HG02610 (cell line): ENCODE data around the gene CERS6.

ENCODE experiments used
- ATAC-seq: cut with Tn5 transposase; IDR thresholded peaks from one replicate; pipeline ENCODE4 v1.9.1; 2021; ENCODE audit warnings: mild to moderate bottlenecking, moderate library complexity; ENCODE audit not compliant: unreplicated experiment

The CERS6 gene

DNA sequence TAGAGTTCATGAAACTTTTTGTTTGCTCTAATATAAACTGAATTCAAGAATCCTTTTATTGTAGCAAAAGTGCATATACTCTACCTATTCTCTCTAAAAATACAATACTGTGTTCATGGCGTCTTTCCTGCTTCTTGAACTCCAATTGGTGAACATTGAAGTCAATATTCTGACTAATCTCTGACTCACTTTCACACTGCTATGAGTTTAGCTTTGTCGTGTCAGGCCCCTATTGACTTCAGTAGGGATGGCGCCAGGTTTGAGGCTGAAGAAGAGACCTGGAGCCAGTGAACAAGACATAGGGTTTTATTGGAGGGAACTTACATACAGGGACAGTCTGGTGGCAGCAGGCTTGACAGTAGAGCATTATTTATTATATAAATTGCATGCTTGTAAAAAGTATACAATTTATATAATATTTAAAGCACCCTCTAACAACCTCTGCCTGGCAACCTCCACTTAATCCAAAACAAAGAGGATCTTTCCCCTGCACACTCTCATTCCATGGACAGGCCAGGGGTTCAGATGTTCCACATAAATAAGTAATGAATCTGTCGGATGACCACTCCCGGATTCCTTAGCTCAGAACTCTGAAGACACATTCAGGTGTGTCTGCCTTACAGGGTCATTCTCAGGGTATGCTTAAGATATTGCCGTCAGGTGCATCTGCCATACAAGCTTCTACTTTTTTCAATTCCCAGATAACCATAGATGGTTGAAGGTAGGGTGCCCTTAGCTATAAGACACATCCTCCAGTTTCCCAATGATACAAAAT is 141.0 kb downstream of the CERS6 start:
- no peak for ATAC-seq

DNA sequence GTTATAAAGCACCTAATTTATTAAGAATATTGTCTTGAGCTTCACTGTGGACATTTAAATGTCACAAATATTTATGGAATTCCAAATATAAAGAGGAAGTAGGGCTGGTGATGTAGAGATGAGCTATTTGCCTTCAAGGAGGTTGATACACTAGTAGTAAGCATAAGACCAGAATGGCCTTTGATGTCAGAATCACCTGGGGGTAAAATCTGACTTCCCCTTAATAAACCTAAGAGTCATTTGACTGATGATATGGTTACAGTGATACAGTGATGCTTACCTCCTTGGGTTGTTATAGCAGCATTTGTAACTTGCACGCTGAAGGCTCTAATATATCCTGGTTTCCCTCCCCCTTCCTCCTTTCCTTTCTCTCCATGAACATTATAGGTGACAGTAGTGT is 143.7 kb downstream of the CERS6 start:
- ATAC-seq = no peak

DNA sequence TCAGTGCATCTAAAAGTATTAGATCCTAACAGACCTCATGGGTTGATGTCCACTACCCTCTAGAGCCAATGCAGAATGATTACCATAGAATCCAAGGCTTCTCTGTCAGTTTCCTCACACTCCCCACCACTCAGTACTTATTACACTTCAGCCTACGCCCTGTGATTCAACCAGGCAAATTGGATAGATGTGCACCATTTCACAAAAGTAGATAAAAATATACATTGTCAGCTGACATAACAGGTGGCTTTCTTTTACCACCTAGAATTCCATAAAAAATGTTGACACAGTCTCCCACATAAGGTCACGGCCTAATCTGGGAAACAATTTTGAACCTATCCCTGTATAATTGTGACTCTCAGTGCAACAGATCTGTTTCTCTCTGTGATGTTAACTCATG is 144.9 kb downstream of the CERS6 start:
- no peak for ATAC-seq

DNA sequence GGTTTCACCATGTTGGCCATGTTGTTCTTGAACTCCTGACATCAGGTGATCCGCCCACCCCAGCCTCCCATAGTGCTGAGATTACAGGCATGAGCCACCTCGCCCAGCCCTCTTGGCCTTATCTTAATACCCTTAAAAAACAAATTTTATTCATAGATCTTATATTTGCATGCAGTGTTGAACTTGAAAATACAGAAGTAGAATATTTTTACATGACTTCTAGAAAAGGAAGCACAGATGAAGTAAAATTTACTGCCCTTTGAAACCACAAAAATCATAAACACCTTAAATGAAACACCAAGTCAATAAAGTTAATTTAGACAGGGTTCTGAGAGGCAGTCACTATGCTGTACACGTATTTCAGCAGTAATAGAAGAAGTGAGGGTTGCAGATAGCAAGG is 145.7 kb downstream of the CERS6 start:
- peak; percentile 55 for ATAC-seq

DNA sequence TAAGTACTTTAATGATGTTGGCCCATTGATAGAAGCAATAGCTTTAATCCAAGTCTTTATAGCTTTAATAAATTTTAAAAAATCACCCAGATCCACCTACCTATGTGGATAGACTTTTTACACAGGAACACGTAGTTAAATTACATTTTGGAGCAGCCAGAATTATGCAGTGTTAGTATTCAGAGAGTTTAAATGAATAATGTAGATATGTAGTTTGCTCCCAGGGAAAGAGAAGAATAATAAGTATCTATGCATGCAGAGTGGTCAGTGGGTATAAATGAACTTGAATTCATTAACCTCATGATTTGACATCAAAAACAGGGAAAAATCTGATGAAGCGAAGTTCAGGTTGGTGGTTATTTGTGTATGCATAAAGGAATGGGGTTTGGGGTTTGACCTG is 146.3 kb downstream of the CERS6 start:
- no peak for ATAC-seq

DNA sequence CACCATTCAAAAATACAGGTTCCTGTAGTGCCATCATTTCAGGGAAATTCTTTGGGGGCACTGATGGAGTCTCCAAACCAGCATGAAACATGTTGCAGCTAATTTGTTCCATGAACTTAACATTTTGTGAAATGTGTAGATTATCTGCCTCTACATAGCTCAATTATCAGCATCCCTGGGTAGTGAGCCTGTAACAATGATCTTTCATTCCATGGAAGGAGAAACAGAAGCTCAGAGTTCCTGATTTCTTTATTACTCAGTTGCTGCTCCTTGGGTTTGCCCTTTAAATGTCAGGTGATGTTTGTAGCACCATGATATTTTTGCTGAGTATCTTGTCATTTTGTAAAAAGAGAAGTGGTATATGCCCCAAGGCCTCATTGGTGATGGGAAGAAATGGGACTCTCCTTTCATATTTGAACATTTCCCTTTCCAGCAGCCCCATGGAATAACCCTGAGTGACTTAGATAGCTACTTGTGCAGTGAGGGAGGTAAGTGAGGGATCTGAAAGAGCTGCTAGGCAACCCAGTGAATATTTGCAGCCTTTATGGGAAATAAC is 146.9 kb downstream of the CERS6 start:
- peak; percentile 39 for ATAC-seq

DNA sequence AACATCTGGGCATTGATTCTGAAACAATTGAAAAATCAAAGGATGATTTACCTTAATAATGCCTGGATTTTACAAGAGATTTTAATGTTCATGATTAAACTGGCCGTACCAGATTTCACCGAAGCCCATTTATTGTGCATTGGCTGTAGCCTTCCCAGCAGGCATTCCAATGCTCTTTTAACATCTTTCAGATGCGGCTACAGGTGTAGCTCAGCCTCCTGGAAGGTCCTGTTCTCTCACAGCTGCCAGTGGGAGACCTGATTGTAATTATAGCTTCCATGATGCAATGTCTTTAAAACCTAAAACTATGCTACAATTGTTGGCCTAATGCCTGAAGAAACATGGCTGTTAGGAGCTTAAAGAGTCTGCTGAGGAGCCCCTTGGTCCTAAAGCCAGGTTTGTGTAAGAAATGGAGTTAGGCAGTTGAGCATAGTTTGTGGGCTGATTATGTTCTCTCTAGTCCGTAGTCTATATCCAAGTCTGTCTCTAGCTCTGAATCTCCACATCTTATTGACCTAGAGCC is 147.4 kb downstream of the CERS6 start:
- ATAC-seq = no peak

DNA sequence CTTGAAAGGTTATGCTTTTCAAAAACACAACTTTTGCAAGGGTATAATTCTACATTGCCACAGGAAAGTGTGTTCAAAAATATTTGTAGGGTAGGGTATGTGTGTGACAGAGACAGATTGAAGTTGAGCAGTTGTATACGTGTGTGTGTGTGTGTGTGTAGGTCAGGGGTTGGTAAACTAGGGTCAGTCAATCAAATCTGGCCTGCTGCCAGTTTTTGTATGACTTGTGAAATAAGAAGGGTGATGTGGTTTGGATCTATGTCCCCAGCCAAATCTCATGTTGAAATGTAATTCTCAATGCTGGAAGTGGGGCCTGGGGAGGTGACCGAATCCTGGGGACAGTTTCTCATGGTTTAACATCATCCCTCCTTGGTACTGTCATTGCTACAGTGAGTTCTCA is 148.2 kb downstream of the CERS6 start:
- ATAC-seq = no peak

DNA sequence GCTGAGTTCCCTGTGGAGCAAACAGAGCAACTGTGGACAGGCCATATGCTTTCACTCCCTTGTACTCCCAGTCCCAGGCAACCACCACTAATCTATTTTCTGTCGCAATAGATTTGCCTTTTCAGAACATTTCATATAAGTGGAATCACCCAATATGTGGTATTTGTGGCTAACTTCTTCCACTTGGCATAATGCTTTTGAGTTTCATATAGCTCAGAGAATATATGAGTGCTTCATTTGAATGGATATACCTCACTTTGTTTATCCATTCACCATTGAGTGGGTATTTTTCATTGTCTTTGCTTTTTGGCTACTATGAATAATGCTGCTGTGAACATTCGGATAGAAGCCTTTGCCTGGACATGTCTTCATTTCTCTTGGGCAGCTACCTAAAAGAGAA is 151.9 kb downstream of the CERS6 start:
- ATAC-seq = no peak

DNA sequence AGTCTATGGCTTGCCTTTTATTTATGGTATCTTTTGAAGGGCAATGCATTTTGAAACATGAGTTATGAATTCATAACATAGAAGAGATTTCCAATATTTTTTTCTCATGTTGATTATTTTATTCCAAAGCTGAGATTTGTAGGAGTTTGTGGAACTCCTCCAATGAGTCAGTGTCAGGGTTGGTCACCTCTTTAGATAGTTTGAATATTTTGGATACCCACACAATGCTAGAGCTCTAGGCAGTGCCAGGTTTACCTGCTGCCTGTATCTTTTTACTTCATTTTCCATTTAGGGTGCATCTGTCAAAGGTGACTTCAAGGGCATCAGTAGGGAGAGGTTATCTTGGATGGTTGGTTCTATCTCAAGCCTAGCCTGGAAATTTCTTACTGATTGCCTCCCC is 152.7 kb downstream of the CERS6 start:
- ATAC-seq = no peak

DNA sequence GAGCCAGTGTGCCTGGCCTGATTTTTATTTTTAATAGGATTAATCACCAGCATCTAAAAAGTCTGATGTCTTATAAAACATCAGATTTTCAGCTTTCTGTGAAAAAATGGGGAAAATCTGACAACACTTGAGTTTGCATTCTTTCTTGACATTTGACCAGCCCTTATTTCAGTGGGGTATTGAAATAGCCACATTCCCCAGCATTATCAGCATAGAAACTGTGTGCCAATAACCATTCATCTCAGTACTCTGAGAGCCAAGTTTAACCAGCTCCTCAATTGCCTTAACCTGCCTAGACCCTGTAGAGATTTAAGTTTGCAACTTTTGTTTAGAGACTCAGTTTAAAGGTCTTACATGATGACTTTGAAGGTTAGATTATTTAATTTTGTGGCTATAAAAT is 155.0 kb downstream of the CERS6 start:
- ATAC-seq = no peak

DNA sequence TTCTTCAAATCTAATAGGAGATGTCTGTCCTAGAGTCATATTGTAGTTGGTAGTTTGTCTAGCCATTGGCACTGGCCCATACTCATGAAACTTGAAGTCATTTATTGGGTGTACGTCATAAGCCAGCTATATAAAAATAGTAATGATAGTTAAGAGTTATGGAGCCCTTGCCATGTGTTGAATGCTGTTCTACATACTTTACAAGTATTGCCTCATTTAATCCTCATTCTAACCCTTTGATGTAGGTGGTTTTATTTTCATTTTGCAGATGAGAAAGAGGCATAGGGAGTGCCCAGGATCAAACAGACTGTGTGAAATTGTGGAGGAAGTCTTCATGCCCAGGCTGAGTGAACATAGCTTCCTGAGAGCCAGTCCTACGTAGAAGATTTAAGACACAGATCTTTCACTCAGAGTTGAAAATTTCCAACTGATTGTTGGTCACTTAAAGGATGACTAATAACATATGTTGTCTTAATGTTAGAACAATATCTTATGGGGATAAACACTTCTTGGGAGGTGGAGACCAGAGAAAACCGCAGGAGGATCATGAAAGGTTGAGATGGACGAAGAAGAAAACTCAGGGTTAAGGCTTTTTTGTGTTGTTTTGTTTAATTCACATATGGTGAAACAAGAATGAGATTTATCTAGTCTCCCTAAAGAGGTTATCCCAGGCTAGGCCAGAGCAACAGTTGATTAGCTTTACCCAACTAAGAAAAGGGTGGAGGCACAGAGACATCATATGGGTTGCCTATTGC is 156.0 kb downstream of the CERS6 start:
- no peak for ATAC-seq

DNA sequence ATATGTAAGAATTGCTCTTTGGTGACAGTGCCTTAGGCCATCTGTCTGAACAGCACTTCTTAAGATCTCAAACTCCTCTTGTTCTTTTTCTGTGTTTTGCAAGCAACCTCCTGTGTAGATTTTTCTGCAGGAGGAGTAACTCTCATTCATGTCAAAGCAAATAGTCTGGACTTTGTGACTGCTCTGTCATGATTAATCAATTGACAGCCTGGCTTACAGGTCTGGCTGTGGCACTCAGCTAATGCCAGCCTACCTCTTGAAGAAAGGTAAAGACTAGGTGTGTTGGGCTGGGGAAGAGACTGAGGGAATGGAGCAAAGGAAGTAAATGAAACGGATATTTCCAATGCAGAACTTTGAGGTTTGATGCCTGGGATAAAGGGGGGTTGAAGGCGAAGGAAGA is 156.6 kb downstream of the CERS6 start:
- no peak for ATAC-seq

DNA sequence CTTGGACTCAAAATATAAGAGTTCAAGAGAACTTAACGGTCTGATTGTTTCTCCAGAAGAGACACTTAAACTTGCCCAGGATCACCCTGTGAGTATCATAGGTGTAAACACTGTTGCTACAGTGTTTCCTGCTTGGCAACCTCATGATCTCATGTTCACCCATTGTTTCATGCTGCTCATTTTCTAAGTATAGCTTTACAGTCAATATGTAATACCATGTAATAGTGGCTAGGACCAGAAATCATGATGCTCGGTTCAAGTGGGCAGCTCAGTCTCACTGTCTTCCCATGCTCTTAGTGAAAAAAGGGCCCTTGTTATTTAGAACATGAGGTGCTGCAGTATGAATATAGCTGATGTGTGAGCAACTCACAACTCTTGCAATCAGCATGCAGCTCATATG is 157.5 kb downstream of the CERS6 start:
- no peak for ATAC-seq

DNA sequence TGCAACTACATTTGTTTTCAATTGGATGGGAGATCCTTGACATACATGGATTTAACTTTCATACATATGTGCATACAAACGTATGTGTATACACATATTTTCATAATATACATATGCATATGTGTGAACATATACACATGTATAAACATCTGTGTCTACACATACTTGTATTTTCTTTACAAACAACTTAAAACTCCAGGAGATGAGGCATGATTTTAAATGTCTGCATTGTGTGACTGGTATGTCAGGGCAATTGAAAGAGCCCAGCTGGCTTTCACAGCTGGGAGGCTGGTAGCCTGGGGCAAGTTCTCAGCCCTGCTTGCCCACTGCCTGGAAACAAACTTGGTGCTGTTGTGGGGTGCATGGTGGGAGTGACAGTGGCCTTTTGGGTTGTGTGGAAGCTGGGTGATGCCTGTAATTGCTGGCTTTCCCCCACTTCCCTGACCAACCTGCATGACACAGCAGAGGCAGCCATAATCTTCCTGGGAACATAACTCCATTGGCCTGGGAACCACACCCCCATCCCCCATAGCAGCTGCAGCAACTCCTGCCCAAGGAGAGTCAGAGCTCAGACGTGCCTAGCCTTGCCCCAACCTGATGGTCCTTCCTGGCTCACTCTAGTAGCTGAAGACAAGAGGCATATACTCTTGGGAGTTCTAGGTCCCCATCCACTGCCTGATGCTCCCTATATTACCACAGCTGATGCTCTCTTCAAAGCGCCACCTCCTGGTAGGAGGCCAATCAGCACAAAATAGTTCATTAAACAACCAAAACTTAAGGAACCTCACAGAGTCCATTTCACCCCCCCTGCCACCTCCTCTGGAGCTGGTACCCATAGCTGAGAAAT is 158.3 kb downstream of the CERS6 start:
- ATAC-seq = no peak

DNA sequence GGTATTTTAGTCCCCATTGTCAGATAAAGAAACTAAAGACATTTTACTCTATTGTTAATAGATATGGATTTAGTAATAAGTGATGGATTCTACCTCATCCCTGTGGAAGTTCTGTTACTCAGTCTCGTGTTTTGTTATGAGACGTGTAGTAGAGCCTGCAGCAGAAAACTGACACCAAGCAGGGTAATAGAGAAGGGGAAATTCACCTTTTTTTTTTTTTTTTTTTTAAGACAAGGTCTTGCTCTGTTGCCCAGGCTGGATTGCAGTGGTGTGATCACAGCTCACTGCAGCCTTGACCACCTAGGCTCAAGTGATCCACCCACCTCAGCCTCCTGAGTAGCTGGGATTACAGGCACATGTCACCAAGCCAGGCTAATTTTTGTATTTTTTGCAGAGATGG is 164.5 kb downstream of the CERS6 start:
- ATAC-seq = peak; percentile 60

DNA sequence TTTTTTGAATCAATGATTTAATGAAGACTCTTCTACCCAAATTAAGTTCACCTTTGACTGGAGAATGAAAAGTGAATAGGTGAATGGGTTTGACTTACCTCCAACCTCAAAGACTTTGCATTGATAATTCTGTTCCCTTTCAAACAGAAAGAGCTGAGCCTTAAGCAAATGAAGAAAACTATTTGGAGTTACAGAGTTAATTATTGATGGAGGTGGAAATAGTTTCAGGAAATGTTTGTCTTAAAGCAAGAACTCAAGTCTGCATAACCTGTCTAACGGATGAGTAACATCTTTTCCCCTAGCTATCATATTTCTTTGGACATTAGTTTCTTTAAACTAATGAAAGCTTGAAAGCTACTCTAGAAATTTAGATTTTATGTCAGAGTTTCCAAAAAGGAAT is 166.5 kb downstream of the CERS6 start:
- no peak for ATAC-seq

DNA sequence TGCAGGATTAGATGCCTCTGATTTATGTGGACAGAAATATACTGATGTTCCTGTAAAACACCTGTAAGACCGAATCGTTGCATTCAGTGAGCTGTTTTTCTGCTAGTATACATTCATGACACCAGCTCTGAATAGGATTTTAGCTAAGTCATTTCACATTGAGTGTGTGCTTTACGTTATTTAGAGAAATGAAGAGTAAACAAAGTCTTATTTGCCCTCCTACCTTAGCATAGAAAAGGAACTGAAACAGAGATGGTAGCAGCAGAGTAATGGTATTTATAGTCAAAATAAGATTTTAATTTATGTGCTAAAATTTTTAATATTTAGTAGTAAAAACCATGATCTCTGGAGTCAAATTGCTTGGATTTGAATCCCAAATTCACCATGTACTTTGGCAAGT is 168.0 kb downstream of the CERS6 start:
- ATAC-seq = no peak

DNA sequence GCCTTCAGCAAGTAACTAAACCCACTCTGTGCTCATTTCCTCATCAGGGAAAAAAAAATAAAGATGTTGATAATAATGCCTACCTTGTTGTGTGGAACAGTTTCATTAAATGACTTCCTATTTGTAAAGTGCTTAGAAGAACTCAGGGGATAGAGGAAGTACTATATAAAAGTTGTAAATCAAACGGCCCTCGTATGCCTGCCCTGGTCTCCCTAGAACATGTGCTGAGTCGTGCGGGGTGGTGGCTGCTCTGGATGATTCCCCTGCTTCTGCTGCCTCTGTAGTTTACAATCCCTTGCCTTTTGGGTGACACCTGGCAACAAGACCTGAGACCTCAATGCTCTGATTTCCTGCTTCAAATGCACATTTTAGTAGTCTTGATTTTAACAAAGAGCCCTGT is 170.0 kb downstream of the CERS6 start:
- ATAC-seq = no peak

DNA sequence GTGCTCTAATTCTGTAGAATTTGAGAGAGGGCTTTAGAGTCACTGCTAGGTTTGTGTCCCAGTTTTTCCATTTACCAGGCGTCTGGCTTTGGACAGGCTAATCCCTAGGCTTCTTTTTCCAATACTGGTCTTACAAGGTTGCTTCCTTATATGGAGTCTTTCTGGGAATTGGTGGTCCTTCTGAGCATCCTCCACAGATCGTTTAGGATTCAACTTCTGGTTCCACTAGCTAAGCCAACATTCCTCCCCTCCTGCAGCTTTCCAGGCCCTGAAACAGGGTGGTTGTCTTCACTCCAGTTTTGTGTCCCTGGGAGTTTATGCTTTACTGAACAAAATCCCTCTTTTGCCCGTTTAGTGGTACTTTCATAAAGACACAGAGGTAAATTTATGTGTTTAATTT is 170.6 kb downstream of the CERS6 start:
- no peak for ATAC-seq

DNA sequence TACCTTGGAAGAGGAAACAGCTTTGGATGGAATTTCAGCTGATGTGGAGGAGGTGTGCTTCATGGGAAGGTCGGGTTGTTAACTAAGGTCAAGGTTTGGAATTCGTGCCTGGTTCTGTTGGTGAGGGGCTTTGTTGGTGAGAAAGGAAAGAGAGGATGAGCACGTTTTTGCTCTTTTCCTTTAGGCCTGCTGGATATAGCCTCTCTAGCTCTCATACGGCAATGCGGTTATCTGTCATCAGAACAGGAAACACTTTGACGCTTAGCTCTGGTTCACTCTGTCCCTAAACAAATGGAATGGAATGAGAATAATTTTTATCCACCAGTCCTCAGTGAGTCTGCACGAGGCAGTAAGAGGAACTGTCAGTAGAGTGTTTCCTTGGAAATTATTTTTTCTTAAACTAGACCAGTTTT is 176.6 kb downstream of the CERS6 start:
- peak; percentile 45 for ATAC-seq
